GM23338 (cell line): ENCODE data around the gene ASB16. TPM values are rescaled to one million over a fixed set of nuclear protein-coding genes. Genes with fewer than 3 reads are reported as not detected.

Experiments
- ATAC-seq: fragments of 200-7000 bp; cut with Tn5 transposase; 3 replicates; pipeline ENCODE4 v1.9.1; 2020
- DNase-seq: peaks from one replicate; pipeline ENCODE4 v3.0.0-alpha.2; 2015; ENCODE audit warnings: low spot score
- H2AFZ ChIP-seq: fragments of 200-600 bp; sonication (generic); 2 replicates; pipeline ENCODE4 v1.8.0; 2016; ENCODE audit warnings: antibody characterized with exemption, mild to moderate bottlenecking, moderate library complexity
- H3F3A ChIP-seq: fragments of 200-600 bp; sonication (generic); replicated peaks from 2 replicates; pipeline ENCODE4 v1.8.0; 2017; ENCODE audit warnings: antibody characterized with exemption, mixed run types, low read depth
- H3K27ac ChIP-seq: fragments of 200-600 bp; sonication (generic); 2 replicates; pipeline ENCODE4 v1.6.1; 2016; ENCODE audit warnings: low read depth
- H3K27me3 ChIP-seq: fragments of 200-600 bp; sonication (generic); 2 replicates; pipeline ENCODE4 v1.8.0; 2016; ENCODE audit warnings: mild to moderate bottlenecking, mixed run types, moderate library complexity; ENCODE audit not compliant: insufficient read depth
- H3K36me3 ChIP-seq: fragments of 200-600 bp; sonication (generic); 2 replicates; pipeline ENCODE4 v1.8.0; 2016; ENCODE audit warnings: mild to moderate bottlenecking; ENCODE audit not compliant: insufficient read depth
- H3K4me1 ChIP-seq: fragments of 200-600 bp; sonication (generic); 2 replicates; pipeline ENCODE4 v1.8.0; 2016; ENCODE audit warnings: mild to moderate bottlenecking, moderate library complexity; ENCODE audit not compliant: insufficient read depth
- H3K4me2 ChIP-seq: fragments of 200-600 bp; sonication (generic); 2 replicates; pipeline ENCODE4 v1.7.1; 2017; ENCODE audit warnings: mixed run types
- H3K4me3 ChIP-seq: fragments of 200-600 bp; sonication (generic); 2 replicates; pipeline ENCODE4 v1.6.1; 2016; ENCODE audit warnings: mixed run types
- H3K79me2 ChIP-seq: fragments of 200-600 bp; sonication (generic); replicated peaks from 2 replicates; pipeline ENCODE4 v1.8.0; 2017; ENCODE audit warnings: mild to moderate bottlenecking; ENCODE audit not compliant: insufficient read depth
- H3K9me2 ChIP-seq: fragments of 200-600 bp; sonication (generic); 2 replicates; pipeline ENCODE4 v1.8.0; 2017; ENCODE audit not compliant: insufficient read depth
- H4K20me1 ChIP-seq: fragments of 200-600 bp; sonication (generic); replicated peaks from 2 replicates; pipeline ENCODE4 v1.8.0; 2017; ENCODE audit warnings: mild to moderate bottlenecking; ENCODE audit not compliant: insufficient read depth
- H3K27ac Mint-ChIP-seq: 2 replicates; pipeline ENCODE4 v1.8.0; 2020; ENCODE audit warnings: inconsistent platforms, mild to moderate bottlenecking, moderate library complexity, mixed read lengths
- H3K27me3 Mint-ChIP-seq: 3 replicates; pipeline ENCODE4 v1.8.0; 2022; ENCODE audit warnings: low read depth, mild to moderate bottlenecking, moderate library complexity, mixed read lengths, inconsistent platforms; ENCODE audit not compliant: insufficient read depth, poor library complexity
- H3K36me3 Mint-ChIP-seq: 3 replicates; pipeline ENCODE4 v1.8.0; 2021; ENCODE audit warnings: low read depth, mild to moderate bottlenecking, inconsistent platforms, moderate library complexity, mixed read lengths
- H3K4me1 Mint-ChIP-seq: 3 replicates; pipeline ENCODE4 v1.8.0; 2020; ENCODE audit warnings: mild to moderate bottlenecking, inconsistent platforms, mixed read lengths
- H3K4me3 Mint-ChIP-seq: 3 replicates; pipeline ENCODE4 v1.8.0; 2021; ENCODE audit warnings: moderate library complexity, mild to moderate bottlenecking, inconsistent platforms, mixed read lengths
- H3K9me3 Mint-ChIP-seq: 3 replicates; pipeline ENCODE4 v1.8.0; 2020; ENCODE audit warnings: moderate library complexity, mild to moderate bottlenecking, inconsistent platforms, mixed read lengths
- CREB1 ChIP-seq: fragments of 250-450 bp; sonication (Bioruptor Pico); IDR thresholded peaks from 2 replicates; pipeline ENCODE4 v1.5.0; 2020; ENCODE audit warnings: low read depth, mild to moderate bottlenecking, moderate library complexity
- CTCF ChIP-seq, 2 experiments: fragments of 200-600 bp in 1 of 2; sonication (generic) in 1 of 2; conservative IDR thresholded peaks; 2 replicates each; pipeline versions ENCODE4 v1.5.1 to v1.6.1; 2016 to 2017; ENCODE audit warnings: antibody characterized with exemption in 2 of 2, low read depth in 2 of 2, mild to moderate bottlenecking in 2 of 2, moderate library complexity in 1 of 2
- ETS1 ChIP-seq: IDR thresholded peaks from 2 replicates; pipeline ENCODE4 v1.6.1; 2016; ENCODE audit warnings: antibody characterized with exemption
- EZH2 ChIP-seq: fragments of 200-600 bp; sonication (generic); IDR thresholded peaks from one replicate; pipeline ENCODE4 v1.8.0; 2017; ENCODE audit warnings: antibody characterized with exemption, mild to moderate bottlenecking, low read depth; ENCODE audit not compliant: unreplicated experiment
- EZH2phosphoT487 ChIP-seq: fragments of 200-600 bp; sonication (generic); IDR thresholded peaks from one replicate; pipeline ENCODE4 v1.8.1; 2018; ENCODE audit warnings: antibody characterized with exemption; ENCODE audit not compliant: unreplicated experiment
- JUNB ChIP-seq: IDR thresholded peaks from one replicate; pipeline ENCODE4 v1.6.1; 2016; ENCODE audit warnings: antibody characterized with exemption; ENCODE audit not compliant: unreplicated experiment
- NANOG ChIP-seq: IDR thresholded peaks from 2 replicates; pipeline ENCODE4 v1.6.1; 2016; ENCODE audit warnings: antibody characterized with exemption, borderline replicate concordance
- POLR2AphosphoS5 ChIP-seq: IDR thresholded peaks from 2 replicates; pipeline ENCODE4 v1.6.1; 2016; ENCODE audit warnings: antibody characterized with exemption, low read depth
- REST ChIP-seq: IDR thresholded peaks from one replicate; pipeline ENCODE4 v1.6.1; 2018; ENCODE audit warnings: antibody characterized with exemption; ENCODE audit not compliant: unreplicated experiment
- STAT1 ChIP-seq: IDR thresholded peaks from one replicate; pipeline ENCODE4 v1.6.1; 2016; ENCODE audit warnings: antibody characterized with exemption; ENCODE audit not compliant: unreplicated experiment
- ZNF114 ChIP-seq: fragments of 250-450 bp; sonication (Bioruptor Pico); IDR thresholded peaks from 2 replicates; pipeline ENCODE4 v1.5.0; 2020; ENCODE audit warnings: mild to moderate bottlenecking, moderate library complexity
- ZNF331 ChIP-seq: fragments of 250-450 bp; sonication (Bioruptor Pico); IDR thresholded peaks from 2 replicates; pipeline ENCODE4 v1.5.0; 2020; ENCODE audit warnings: low read depth, mild to moderate bottlenecking, moderate library complexity
- ZNF462 ChIP-seq: fragments of 250-450 bp; sonication (Bioruptor Pico); IDR thresholded peaks from 2 replicates; pipeline ENCODE4 v1.5.0; 2020; ENCODE audit warnings: mild to moderate bottlenecking, moderate library complexity
- polyA plus RNA-seq: library from polyadenylated mRNA; unstranded; fragments of >200 nt; fragmentation: Nextera tagmentation; extraction: Ambion mirVana; gene quantifications from 2 replicates; pipeline ENCODE4 v1.2.1, GENCODE V29; 2016
- total RNA-seq: library from RNA; depleted of rRNA; stranded (reverse); fragments of >200 nt; shearing (Covaris generic); gene quantifications from 2 replicates; pipeline ENCODE4 v1.2.3, GENCODE V29; 2014

The ASB16 gene
- total and polyA plus RNA-seq, 2 experiments from 2014 or later, result 0.47 TPM; not detected in 1

- TF ChIP-seq ZNF462 (CRISPR knock-in tag) (no peak), STAT1 (no peak), ZNF114 (CRISPR knock-in tag) (no peak), POLR2AphosphoS5 (no peak)
These were observed 43.7 kb downstream of the ASB16 start (continued) for GRCh38 chr17:44214230-44214494.

GRCh38 chr17:44214896-44215295 lies 44.4 kb downstream of the ASB16 start:
- H4K20me1 ChIP-seq, result peaks cover 2% of the 10 kb centered on the region
- H3K79me2 ChIP-seq, result peaks cover 18% of the 10 kb centered on the region
- ATAC-seq, result no peak
- H3K9me2 ChIP-seq, result no peaks in the 10 kb centered on the region
- Mint-ChIP-seq H3K4me1 (peaks cover 23% of the 10 kb centered on the region), H3K27me3 (peaks cover 23% of the 10 kb centered on the region), H3K27ac (no peak overlapping the region), H3K4me3 (no peak overlapping the region), H3K9me3 (no peaks in the 10 kb centered on the region), H3K36me3 (peaks cover 69% of the 10 kb centered on the region)
- H3F3A ChIP-seq, result peaks cover 24% of the 10 kb centered on the region; the same call in 1 of the 2 replicates
- H3K27me3 ChIP-seq, result no peaks in the 10 kb centered on the region
- H3K4me1 ChIP-seq, result peaks cover 9% of the 10 kb centered on the region; the same call in 1 of the 2 replicates
- DNase-seq, result no peak
- peaks cover 15% of the 10 kb centered on the region for H3K36me3 ChIP-seq
- H3K27ac ChIP-seq, result no peak overlapping the region
- no peak overlapping the region for H3K4me2 ChIP-seq
- no peak overlapping the region for H2AFZ ChIP-seq
- no peak overlapping the region for H3K4me3 ChIP-seq
- TF ChIP-seq STAT1 (no peak), NANOG (no peak), CREB1 (CRISPR knock-in tag) (no peak), ZNF331 (CRISPR knock-in tag) (no peak), REST (no peak), EZH2 (no peak), EZH2phosphoT487 (no peak), ETS1 (no peak), JUNB (no peak), POLR2AphosphoS5 (no peak), ZNF114 (CRISPR knock-in tag) (no peak), CTCF (conservative IDR thresholded peaks at IDR 0.05; ENCODE audit: low read depth in 2 of 2) (no peak)
